Suppressor macrophage treated with lipopolysaccharide for 1 hour (primary cell): Measurements from ENCODE around the gene ZNF169.
"Not testable (repeated sequence)": the region's sequence is repeated elsewhere in the genome, so short reads cannot be mapped to it uniquely, and the experiment has no call there.

Experiments used
- DNase-seq, 3 donors: peaks; one replicate each; pipeline ENCODE4 v3.0.0-alpha.2; 2020 to 2022

The ZNF169 gene

GRCh38 chr9:94287877-94288513 is 28.9 kb downstream of the ZNF169 start:
- no peak for DNase-seq

DNA sequence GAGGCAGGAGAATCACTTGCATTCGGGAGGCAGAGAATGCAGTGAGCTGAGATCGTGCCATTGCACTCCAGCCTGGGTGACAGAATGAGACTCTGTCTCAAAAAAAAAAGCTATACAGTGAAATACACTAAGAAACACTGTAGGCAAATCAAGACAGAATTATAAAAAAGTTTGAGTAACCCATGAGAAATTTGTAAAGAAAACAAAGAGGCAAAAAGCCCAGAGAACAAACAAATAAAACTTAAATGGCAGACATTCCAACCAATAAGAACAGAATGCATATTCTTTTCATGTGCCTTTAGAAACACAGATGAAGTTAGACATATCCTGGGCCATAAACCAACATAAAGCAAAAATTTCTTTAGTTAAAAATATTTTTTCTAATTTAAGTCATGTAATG is 30.6 kb downstream of the ZNF169 start:
- DNase-seq: no peak

GRCh38 chr9:94298949-94299599 is 40.0 kb downstream of the ZNF169 start:
- DNase-seq: no peak

- DNase-seq: peak in 2 of 3 donors; percentile 5 to 7
These were observed 41.6 kb downstream of the ZNF169 start for GRCh38 chr9:94300470-94301301.

GRCh38 chr9:94301583-94301982 is 42.5 kb downstream of the ZNF169 start:
- no peak for DNase-seq

DNA sequence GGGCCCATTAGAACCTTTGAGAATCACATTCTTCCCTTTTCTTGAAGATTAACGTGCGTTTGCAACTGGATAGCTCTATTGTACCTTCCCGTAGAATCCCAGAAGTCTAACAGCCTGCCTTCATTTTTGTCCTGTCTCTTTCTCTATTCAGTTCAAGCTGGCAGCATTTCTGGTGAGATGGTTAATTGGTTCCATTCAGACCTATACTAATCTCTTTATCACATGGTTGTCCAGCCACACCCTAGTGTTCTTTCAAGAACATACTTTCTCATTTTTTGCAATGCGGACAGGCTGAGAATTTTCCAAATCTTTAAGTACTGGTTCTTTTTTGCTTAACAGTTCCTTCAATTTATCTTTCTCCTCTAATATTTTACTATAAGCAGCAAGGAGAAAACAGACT is 43.3 kb downstream of the ZNF169 start:
- no peak for DNase-seq

GRCh38 chr9:94303321-94303720 is 44.2 kb downstream of the ZNF169 start:
- no peak for DNase-seq

- DNase-seq: not testable (repeated sequence)
These were observed 56.2 kb downstream of the ZNF169 start for GRCh38 chr9:94315034-94315984.

GRCh38 chr9:94316236-94316635 is 57.1 kb downstream of the ZNF169 start:
- DNase-seq: not testable (repeated sequence)

GRCh38 chr9:94317949-94318657 is 59.0 kb downstream of the ZNF169 start:
- not testable (repeated sequence) for DNase-seq

DNA sequence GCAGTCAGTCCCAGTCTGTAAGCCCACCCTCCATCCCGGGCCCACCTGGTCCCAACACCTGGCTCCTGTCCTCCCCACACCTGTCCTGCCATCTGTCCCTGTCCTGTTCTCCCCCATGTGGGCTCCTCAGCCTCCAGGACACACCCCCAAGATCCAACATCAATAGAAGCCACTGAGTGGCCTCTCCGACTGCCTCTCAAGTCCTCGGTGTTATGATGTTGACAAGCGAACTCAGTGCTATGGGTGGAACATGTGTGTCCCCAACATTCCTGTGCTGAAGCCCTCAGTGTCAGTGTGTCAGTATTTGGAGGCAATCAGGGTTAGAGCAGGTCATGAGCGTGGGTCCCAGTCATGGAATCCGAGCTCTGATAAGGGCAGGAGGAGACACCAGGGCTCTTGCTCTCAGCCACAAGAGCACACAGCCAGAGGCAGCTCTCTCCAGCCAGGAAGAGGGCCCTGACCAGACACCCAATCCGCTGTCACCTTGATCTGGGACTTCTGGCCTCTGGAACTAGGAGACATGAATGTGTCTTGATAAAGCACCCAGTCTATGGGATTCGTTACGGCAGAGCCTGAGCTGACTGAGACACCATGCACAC is 63.3 kb downstream of the ZNF169 start:
- DNase-seq: not testable (repeated sequence)

GRCh38 chr9:94323153-94323798 is 64.2 kb downstream of the ZNF169 start:
- not testable (repeated sequence) for DNase-seq

- not testable (repeated sequence) for DNase-seq
These were observed 66.5 kb downstream of the ZNF169 start for GRCh38 chr9:94325583-94325982.

DNA sequence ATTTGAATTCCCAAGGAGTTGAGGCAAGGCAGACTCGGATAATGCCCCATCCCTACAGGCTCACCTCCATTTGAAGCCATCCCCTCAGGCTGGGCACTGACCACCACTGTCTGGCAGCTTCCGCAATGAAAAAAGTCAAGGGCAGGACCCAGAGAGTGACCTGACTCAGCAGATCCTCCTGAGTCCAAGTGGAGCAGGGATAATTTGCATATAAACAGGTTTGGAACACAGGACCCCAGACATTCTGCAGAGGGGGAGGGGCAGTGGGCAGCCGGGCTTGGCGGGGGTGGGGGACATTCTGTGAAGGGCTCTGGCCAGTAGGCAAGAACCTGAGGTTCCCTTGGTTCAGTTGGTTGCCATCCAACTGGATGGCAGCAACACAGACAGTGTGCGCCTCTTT is 69.4 kb downstream of the ZNF169 start, which contains the start of gene NUTM2F:
TSS of gene NUTM2F (minus strand) at position 101 of the 400 bp plus-strand sequence. CDS start at position 80, 21 bp downstream.
- not testable (repeated sequence) for DNase-seq

- not testable (repeated sequence) for DNase-seq
These were observed 77.3 kb downstream of the ZNF169 start for GRCh38 chr9:94336445-94336844.

- not testable (repeated sequence) for DNase-seq
These were observed 79.6 kb downstream of the ZNF169 start for GRCh38 chr9:94338723-94339122.

DNA sequence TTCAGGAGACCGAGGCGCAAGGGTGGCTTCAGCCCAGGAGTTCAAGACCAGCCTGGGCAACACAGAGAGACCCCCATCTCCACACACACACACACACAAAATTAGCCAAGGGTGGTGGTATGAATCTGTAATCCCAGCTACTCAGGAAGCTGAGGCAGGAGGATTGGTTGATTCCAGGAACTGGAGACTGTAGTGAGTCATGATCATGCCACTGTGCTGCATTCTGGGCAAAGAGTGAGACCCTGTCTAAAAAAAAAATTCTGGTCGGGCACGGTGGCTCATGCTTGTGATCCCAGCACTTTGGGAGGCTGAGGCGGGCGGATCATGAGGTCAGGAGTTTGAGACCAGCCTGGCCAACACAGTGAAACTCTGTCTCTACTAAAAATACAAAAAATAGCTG is 80.6 kb downstream of the ZNF169 start:
- peak in 2 of 3 donors; percentile 6 to 34 for DNase-seq

DNA sequence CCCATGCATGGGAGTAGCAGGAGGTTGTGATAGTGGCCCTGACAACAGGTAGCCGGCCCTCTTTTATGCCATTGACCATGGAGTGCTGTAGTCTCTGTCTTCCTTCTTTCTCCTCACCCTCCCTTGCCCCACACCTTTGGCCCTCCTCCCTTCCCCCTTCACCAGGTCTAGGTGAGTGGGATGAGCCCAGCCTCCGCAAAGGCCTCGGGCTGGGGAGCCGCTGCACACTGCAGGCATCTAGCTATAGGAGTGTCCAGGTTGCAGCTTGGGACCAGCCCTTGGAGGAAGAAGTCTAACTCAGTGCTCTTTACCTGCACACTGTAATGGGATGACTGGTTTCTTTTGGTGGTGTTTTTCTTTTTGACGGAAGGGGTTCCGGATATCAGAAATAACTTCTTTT is 81.7 kb downstream of the ZNF169 start:
- DNase-seq: not testable (repeated sequence)

GRCh38 chr9:94341703-94342102 is 82.6 kb downstream of the ZNF169 start:
- DNase-seq: not testable (repeated sequence)

DNA sequence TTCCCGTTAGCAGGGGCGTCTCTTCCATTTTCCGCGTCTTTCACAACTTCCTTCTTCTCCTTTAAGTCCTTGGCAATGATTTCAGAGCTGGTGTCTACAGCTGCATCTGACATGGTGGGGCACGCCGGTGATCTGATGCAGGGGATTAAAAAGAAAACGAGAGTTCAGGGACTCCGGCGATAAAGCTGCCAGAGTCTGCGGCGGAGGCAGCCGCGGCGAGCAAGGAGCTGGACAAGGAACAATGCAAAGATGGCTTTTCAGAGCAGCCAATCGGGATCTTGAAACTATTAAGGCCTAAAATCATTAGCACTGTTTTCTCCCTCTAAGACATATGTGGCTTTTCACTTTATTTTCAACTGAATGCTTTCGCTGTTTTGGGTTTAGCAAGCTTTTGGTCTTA is 88.4 kb downstream of the ZNF169 start:
- DNase-seq: peak in 1 of 3 donors; percentile 4

DNA sequence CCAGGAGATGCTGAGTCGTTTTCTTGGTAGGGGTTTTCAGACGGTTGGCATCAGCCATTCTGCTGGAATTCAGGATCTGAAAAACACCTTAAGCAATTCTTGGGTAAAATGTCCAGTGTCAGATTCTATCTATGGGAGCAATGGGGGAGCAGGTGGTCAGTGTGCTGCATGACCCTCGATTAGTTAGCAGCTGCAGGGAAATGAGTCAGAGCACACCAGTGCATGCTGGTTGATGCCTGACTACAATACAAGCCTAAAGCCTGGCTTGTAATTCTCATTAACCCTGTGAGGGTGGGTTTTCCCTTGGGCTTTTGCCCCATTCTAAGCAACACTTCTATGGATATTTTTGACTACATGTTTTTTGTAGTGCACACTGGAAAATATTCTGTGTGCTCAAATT is 89.7 kb downstream of the ZNF169 start:
- DNase-seq: not testable (repeated sequence)
